ENCODE data around the gene MTCL3.
A peak's percentile ranks its signal among the peaks of the same experiment; 100 is the strongest.

The MTCL3 gene

DNA sequence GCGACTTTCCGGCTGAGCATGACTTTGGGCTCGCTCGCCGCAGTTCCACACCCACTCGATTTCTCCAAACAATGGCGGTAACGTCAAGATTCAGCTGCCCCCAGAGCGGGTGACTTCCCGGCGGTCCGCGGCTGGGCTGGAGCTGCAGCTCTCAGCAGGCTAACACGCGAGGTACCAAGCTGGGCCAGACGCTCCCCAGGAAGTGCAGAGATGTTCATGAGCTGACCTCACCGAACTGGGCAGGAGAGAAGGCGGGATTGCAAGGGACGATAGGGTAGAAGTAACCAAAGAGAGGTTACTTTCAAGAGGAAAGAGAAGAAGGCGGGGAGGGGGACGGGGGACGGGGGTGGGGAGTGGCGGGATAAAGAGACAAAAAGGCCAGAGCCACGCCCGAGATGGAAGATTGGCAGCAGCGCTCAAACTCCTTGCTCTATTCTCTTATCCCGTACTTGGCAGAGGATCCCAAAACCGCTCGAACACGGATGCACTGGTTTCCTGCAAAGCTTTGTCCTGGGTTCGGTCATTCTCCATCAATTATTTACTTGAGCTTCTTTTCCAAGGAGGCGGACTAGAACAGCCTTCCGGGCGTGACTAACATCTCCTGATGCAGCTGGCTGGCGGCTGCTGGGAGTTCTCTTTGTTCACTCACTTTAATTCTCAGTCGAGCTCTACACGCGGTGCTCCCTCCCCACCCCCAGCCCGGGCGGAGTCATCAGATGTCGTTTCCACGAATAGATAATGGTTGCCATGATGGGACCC is at the start of gene MTCL3:
Gene MTCL3 (minus strand): TSS at position 626 of the 759 bp plus-strand sequence.
- peak; percentile 84 for DNase-seq

GRCh38 chr6:127567476-127567875 is 48.3 kb upstream of the MTCL3 start:
- DNase-seq, result no peak

GRCh38 chr6:127566651-127567050 is 47.5 kb upstream of the MTCL3 start:
- DNase-seq, result no peak

GRCh38 chr6:127566119-127566518 is 47.0 kb upstream of the MTCL3 start:
- DNase-seq, result no peak

GRCh38 chr6:127564761-127565160 is 45.6 kb upstream of the MTCL3 start:
- DNase-seq, result no peak

DNA sequence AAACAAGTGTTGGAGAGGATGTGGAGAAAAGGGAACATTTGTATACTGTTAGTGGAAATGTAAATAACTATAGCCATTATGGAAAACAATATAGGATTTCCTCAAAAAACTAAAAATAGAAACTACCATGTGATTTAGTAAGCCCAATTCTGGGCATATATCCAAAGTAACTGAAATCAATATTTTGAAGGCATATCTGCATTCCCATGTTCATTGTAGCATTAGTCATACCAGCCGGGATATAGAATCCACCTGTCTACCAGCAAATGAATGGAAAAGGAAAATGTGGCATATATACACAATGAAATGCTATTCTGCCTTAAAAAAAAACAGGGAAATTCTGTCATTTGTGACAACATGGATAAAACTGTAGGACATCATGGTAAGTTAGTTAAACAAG is 42.5 kb upstream of the MTCL3 start:
- DNase-seq, result no peak

- peak; percentile 60 for DNase-seq
Measured at GRCh38 chr6:127554435-127555006, 35.4 kb upstream of the MTCL3 start.

GRCh38 chr6:127550403-127550802 is 31.3 kb upstream of the MTCL3 start:
- DNase-seq, result no peak

DNA sequence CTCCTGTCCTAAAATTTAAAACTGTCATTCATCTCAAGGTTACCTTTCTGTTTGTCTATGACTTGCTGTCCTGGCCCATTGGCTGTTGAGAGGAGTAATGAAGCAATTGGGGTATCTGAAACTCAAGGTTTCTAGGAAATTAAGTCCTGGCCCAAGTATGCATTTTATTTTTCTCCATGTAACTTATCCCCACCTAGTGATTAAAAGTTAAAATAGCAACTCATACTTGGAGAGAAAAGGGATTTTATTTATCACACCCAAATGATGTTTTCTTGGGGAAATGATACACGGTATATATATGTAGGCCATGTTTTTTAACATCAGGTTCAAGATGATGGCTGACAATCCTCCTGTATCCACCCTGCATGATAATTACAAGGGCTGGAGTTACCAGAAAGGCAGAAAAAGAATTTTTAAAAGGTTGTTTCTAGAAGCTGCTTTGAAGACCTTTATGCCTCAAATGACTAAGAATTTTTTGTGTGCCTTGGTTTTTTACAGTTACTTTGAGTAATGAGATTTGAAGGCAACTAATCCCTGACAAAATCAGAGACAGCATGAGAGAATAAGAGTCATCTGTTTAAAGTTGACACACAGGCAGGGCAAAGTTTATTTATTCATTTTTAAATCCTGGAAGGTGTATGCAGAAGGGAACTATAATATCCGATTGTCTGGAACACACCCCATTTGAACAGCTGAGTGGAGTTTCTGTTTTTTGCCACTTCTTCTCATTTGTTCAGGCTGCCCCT is 28.9 kb upstream of the MTCL3 start:
- DNase-seq, result no peak

DNA sequence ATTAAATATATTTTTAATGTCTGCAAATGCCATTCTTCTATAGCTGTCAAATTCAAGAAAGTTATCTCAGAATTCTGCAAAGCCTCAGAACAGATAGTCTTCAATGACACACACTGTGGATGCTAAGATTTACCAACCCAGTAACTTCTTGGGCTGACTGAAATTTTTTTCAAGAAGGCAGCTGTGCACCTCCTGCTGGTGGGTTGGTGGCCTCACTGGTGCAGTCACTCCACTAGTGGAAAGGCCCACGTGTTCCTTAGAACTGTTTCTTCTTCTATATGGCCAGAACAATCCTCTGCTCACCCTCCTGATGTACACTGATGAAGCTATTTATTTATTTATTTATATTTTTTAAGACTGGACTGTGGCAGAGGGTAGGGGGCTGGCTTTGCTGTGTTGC is 28.1 kb upstream of the MTCL3 start:
- peak; percentile 59 for DNase-seq

DNA sequence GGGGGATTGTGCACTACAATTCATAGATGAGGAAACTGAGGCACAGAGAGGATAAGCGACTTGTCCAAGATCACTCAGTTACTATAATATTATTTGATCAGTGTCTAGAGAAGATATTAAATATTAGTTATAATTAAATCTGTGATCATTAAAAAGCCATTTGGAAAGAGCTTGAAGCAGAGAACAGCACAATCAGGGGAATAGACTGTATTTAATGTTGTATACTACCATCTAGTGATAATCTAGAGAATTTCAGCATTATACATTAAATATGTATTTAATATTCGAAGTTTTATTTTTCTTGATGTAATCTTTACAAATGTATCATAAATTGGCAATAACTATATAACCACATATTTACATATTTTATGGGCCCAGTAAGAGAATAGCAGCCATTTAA is 20.1 kb upstream of the MTCL3 start:
- no peak for DNase-seq

DNA sequence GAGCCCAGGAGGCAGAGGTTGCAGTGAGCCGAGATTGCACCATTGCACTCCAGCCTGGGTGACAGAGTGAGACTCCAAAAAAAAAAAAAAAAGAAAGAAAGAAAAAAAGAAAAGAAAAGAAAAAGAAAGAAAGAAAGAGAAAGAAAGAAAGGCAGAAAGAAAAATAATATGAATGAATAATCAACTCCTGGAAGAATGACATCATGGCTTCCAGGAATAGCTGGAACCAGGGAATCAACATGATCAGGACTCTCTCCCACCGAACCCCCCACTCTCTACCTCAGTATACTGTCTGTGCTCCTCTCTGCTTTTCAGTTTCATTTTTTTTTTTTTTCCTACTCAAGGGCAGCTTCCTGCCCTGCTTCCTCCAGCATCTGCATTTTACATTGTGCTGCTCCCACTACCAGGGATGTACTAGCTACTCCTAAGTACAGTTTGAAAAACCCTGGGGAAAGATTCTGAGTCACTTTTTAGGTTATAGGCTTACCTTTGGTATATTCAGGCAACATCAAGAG is 19.7 kb upstream of the MTCL3 start:
- no peak for DNase-seq

GRCh38 chr6:127533736-127534135 is 14.6 kb upstream of the MTCL3 start:
- DNase-seq, result no peak

DNA sequence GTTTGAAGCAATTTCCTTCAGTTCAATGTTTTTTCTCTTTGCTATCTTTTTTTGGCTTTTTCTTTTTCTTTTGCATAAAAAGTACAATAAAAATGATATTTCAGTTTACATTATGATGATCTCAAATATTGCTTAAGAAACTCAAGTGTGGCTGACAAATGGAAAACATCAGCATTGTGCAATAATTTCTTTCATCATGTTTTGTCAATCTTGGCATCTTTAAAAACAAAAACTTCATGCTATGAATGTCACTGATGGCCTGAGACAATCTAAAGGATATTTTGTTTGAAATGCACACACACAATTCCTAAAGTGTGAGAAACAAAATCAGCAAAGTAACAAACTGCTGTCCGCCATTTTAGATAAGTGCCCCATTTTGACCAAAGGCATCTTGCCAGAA is 13.9 kb upstream of the MTCL3 start:
- no peak for DNase-seq

DNA sequence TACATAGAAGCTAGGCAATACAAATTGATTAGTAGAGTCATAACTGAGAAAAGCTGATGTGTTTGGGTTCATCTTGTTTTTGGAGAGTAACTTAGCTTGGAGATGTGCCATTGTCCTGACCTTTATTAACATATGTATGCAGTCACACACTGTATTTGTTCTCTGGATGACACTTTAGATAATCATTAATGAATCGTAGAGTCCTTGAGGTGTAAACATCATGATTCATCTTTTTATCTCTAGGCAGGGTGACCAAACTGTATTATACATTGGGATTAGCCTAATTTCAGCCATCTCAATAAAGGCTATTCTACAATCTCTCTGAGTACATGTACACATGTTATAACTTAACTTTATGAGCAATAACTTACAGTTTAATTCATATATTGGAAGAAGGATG is 3.6 kb upstream of the MTCL3 start:
- DNase-seq, result no peak

DNA sequence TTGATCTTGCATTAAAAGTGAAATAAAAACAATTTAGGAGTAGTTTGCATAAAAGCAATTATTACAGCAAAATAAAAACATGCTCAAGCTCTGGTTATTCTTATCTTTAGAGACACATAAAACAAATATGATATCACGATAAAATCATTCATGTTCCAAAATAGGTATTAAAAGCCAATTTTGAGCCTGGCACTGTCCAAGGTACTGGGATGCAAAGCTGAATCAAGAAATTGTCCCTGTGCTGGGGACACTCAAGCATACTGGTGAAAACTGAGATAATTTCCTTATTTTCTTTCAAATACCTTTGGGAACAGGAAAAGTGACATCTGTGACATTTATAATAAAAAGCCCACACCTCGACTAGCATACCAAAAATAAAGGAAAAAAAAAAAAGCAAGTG is 931 bp upstream of the MTCL3 start:
- DNase-seq, result no peak

DNA sequence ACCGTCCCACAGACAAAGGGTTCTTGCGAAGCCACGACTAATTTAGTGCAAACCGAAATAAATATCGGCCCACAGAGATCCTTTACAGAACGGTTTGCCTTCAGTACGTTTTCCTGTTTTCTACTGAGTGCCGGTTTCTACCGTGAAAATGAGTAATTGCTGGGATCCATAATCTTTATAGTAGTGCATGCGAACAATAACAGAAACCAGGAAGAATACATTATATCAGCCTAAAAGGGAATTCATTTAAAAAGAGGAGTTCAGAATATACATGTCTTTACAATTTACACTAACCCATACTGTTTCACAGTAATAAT is 292 bp upstream of the MTCL3 start:
- DNase-seq, result no peak

DNA sequence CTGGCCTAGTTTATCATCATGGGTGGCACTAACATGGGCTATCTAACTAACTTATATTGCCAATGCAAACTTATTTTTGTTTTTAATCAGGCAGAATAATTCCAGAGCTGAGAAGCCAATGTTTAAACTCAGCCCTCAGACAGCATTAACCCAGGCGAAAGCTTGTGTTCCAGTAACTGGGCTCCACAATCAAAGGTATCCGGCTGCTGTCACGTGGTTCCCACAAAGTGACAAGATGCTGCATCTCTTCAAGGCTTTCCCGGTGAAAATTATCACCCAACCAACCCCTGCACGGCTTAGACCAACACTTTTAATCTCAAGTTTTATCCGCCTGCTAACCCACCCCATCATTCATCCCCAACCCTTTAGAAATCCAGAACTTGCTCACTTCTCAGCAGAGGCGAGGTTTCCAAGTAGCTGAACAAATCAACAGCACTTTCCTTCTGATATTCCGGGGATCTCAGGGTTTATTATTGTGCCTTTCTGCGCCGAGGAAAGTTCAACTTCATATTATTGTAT is 885 bp downstream of the MTCL3 start:
- no peak for DNase-seq

GRCh38 chr6:127517693-127518092 is 1.4 kb downstream of the MTCL3 start:
- no peak for DNase-seq

- peak; percentile 76 for DNase-seq
Measured at GRCh38 chr6:127516662-127517273, 2.4 kb downstream of the MTCL3 start.

- peak; percentile 84 for DNase-seq
Measured at GRCh38 chr6:127515794-127516661, 3.1 kb downstream of the MTCL3 start.

- peak; percentile 64 for DNase-seq
Measured at GRCh38 chr6:127515234-127515793, 3.8 kb downstream of the MTCL3 start.
